Thymus (tissue), 14 donors: ENCODE results near the gene UBTD1. TPM values are rescaled to one million over a fixed set of nuclear protein-coding genes. Genes with fewer than 3 reads are reported as not detected.
A peak's percentile ranks its signal among the peaks of the same experiment; 100 is the strongest.

Source experiments
- DNase-seq, 9 donors: peaks; one replicate each; pipeline ENCODE4 v3.0.0-alpha.2; 2013; ENCODE audit warnings: low spot score in 9 of 9, low read depth in 6 of 9, missing footprints in 1 of 9
- H3K27ac ChIP-seq, 2 donors: one replicate each; pipeline ENCODE4 v1.5.1; 2013; ENCODE audit warnings: control low read depth in 1 of 2, low read depth in 1 of 2, low read length in 1 of 2, mild to moderate bottlenecking in 1 of 2, moderate library complexity in 1 of 2
- H3K27me3 ChIP-seq, 2 donors: one replicate each; pipeline ENCODE4 v1.5.1; 2013; ENCODE audit warnings: low read length in 1 of 2; ENCODE audit not compliant: control insufficient read depth in 2 of 2, insufficient read depth in 1 of 2
- H3K36me3 ChIP-seq, 2 donors: one replicate each; pipeline ENCODE4 v1.5.1; 2013; ENCODE audit warnings: low read length in 1 of 2, mild to moderate bottlenecking in 1 of 2, moderate library complexity in 1 of 2; ENCODE audit not compliant: control insufficient read depth in 2 of 2, insufficient read depth in 2 of 2
- H3K4me1 ChIP-seq, 2 donors: one replicate each; pipeline ENCODE4 v1.5.1; 2013; ENCODE audit warnings: low read length in 2 of 2; ENCODE audit not compliant: control insufficient read depth in 2 of 2, insufficient read depth in 2 of 2
- H3K4me3 ChIP-seq, 2 donors: one replicate each; pipeline ENCODE4 v1.5.1; 2013; ENCODE audit warnings: low read length in 2 of 2, control low read depth in 1 of 2, mild to moderate bottlenecking in 1 of 2
- H3K9me3 ChIP-seq, 2 donors: one replicate each; pipeline ENCODE4 v1.5.1; 2013; ENCODE audit warnings: low read length in 1 of 2, mild to moderate bottlenecking in 1 of 2; ENCODE audit not compliant: control insufficient read depth in 2 of 2, insufficient read depth in 1 of 2
- WGBS: extraction: QIAGEN DNeasy Blood & Tissue Kit; methylation state at CpG from one replicate; pipeline ENCODE4 v1.1.7; 2013; 5-methylcytosine and 5-hydroxymethylcytosine counted together
- long read RNA-seq, 10 donors: transcript quantifications; one replicate each; lab custom pipeline, GENCODE V29; 2026
- polyA plus RNA-seq: library from polyadenylated mRNA; stranded (reverse); fragments of 200-250 nt; gene quantifications from one replicate; pipeline ENCODE4 v1.2.3, GENCODE V29; 2013
- total RNA-seq: library from RNA; stranded (reverse); fragments of 120-200 nt; gene quantifications from one replicate; pipeline ENCODE4 v1.2.4, GENCODE V29; 2013
- donor health status: healthy.

UBTD1 gene, protein sequence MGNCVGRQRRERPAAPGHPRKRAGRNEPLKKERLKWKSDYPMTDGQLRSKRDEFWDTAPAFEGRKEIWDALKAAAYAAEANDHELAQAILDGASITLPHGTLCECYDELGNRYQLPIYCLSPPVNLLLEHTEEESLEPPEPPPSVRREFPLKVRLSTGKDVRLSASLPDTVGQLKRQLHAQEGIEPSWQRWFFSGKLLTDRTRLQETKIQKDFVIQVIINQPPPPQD
- 2.5 TPM for total RNA-seq
- 7.8 TPM for polyA plus RNA-seq
- long read RNA-seq, donor 1: 0 reads
- long read RNA-seq, donor 2: 0 reads
- long read RNA-seq, donor 3, partial matches to known transcripts: 0 of 3 reads
- long read RNA-seq, donor 3, other reads (novel, unspliced or antisense): 0 of 3 reads
- long read RNA-seq, donor 4, partial matches to known transcripts: 0 of 1 reads
- long read RNA-seq, donor 4, other reads (novel, unspliced or antisense): 0 of 1 reads
- long read RNA-seq, donor 5, transcript UBTD1-201 (3 exons, 1,706 nt): major isoform, 5 of 5 reads
- long read RNA-seq, donor 5, partial matches to known transcripts: 0 of 5 reads
- long read RNA-seq, donor 5, other reads (novel, unspliced or antisense): 0 of 5 reads
- long read RNA-seq, donor 6, partial matches to known transcripts: 0 of 1 reads
- long read RNA-seq, donor 6, other reads (novel, unspliced or antisense): 0 of 1 reads
- long read RNA-seq, donor 7, partial matches to known transcripts: 0 of 2 reads
- long read RNA-seq, donor 7, other reads (novel, unspliced or antisense): 0 of 2 reads
- long read RNA-seq, donor 8, partial matches to known transcripts: 0 of 1 reads
- long read RNA-seq, donor 8, other reads (novel, unspliced or antisense): 0 of 1 reads
- long read RNA-seq, donor 9, partial matches to known transcripts: 0 of 1 reads
- long read RNA-seq, donor 9, other reads (novel, unspliced or antisense): 0 of 1 reads
- long read RNA-seq, donor 10, partial matches to known transcripts: 0 of 3 reads
- long read RNA-seq, donor 10, other reads (novel, unspliced or antisense): 0 of 3 reads

DNA sequence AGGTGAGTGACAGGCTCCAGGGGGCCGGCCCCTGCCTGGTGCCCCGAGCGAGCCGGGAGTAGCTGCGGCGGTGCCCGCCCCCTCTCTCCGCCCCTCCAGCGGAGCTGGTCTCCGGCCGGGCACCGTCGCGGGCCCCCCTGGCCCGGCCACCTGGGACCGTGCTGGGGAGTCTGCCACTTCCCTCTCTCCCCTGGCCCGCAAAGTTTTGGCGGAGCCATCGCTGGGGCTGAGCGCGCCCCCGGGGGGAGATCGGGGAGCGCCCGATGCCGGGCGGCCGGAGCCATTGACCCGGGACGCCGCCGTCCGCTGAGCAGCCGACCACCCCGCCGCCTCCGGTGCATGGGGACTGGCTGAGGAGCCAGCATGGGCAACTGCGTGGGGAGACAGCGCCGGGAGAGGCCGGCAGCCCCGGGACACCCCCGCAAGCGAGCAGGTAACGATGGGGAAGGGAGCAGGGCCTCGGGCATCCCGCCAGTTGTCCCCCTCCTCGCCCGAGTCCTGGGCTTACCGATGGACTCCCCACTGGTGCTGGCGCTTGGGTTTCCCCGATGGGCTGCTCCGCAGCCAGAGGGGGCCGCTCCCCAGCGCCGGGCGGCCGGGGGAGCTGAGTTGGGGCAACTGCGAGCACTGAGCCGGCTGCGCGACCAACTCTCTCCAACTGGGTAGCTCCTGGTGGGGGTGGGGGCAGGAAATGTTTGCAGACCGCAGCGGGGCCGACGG lies at the start of gene UBTD1:
Gene UBTD1, plus strand, starts transcription at position 84 of the 720 bp plus-strand sequence. Its CDS starts 280 bp downstream, at position 364.
- H3K4me1 ChIP-seq: peaks cover 14 to 30% of the 10 kb centered on the region in 2 donors
- H3K27ac ChIP-seq: peak within 1 kb of the TSS; percentile 97 to 99
- peaks cover 25 to 47% of the 10 kb centered on the region in 2 donors for H3K27me3 ChIP-seq
- WGBS: under 1% methylated on average over 66 of the region's 66 CpGs
- DNase-seq: peak in 5 of 9 donors; percentile 10 to 51 (median 24)
- H3K36me3 ChIP-seq: peaks cover 0 to 2% of the 10 kb centered on the region in 2 donors
- H3K4me3 ChIP-seq: peak within 1 kb of the TSS; percentile 94 to 100
- H3K9me3 ChIP-seq: peaks cover 0 to 4% of the 10 kb centered on the region in 2 donors

DNA sequence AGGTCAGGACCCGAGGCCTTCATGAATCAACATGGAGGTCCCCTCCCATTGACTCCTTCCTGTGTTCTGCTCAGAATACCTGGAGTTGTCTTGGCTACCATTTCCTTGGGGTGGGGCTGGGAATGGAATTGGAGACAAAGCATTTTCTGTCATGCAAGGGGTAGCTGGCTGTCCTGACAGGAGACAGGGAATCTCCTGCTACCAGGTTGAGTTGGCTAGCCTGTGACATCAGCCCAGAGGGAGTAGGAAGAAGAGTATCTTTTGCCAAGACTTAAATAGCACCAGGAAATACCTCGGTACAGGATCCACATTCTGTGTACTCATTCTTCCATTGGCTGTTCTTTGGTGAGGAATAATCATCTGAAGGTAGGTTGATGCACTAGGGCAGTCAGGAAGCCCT lies 47.9 kb upstream of the UBTD1 start:
- 97% methylated on average over 2 of the region's 2 CpGs for WGBS
- no peaks in the 10 kb centered on the region for H3K9me3 ChIP-seq
- H3K4me1 ChIP-seq: peaks cover 13% of the 10 kb centered on the region in 2 donors
- no peak overlapping the region for H3K4me3 ChIP-seq
- no peak for DNase-seq
- no peaks in the 10 kb centered on the region for H3K27me3 ChIP-seq
- H3K27ac ChIP-seq: no peak overlapping the region
- H3K36me3 ChIP-seq: peaks cover 27 to 36% of the 10 kb centered on the region in 2 donors

DNA sequence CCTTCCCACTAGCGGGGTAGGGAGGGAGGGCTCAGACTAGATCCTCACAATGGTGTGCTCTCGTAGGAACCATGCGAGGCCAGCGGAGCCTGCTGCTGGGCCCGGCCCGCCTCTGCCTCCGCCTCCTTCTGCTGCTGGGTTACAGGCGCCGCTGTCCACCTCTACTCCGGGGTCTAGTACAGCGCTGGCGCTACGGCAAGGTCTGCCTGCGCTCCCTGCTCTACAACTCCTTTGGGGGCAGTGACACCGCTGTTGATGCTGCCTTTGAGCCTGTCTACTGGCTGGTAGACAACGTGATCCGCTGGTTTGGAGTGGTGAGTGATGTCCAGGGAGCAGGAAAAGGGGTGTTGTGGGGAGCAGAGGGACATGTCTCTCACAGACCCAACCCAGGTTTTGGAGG lies 47.1 kb upstream of the UBTD1 start:
- Histone ChIP-seq H3K27ac (no peak overlapping the region), H3K9me3 (no peaks in the 10 kb centered on the region), H3K4me3 (no peak overlapping the region), H3K27me3 (no peaks in the 10 kb centered on the region), H3K4me1 (peaks cover 8 to 9% of the 10 kb centered on the region in 2 donors), H3K36me3 (peaks cover 30 to 43% of the 10 kb centered on the region in 2 donors)
- no peak for DNase-seq
- 98% methylated on average over 17 of the region's 17 CpGs for WGBS

DNA sequence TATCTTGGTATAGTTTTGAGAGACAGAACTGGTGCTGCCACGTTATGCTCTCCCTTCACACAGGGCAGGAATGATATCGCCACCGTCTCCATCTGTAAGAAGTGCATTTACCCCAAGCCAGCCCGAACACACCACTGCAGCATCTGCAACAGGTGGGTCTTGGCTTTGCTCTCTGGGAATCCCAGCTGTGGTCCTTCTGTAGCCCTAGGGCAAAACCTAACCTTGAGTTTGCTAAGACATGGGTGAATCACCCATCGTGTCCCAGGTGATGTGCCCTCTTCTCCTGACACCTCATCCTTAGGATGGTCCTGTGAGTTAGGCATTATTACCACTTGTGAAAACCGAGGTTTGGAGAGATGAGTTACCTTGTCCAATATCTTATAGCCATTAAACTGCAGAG lies 46.4 kb upstream of the UBTD1 start:
- Histone ChIP-seq H3K4me3 (no peak overlapping the region), H3K9me3 (no peaks in the 10 kb centered on the region), H3K27ac (no peak overlapping the region), H3K36me3 (peaks cover 37 to 50% of the 10 kb centered on the region in 2 donors), H3K4me1 (peaks cover under 1 to 2% of the 10 kb centered on the region in 2 donors), H3K27me3 (no peaks in the 10 kb centered on the region)
- no peak for DNase-seq
- 96% methylated on average over 6 of the region's 6 CpGs for WGBS

DNA sequence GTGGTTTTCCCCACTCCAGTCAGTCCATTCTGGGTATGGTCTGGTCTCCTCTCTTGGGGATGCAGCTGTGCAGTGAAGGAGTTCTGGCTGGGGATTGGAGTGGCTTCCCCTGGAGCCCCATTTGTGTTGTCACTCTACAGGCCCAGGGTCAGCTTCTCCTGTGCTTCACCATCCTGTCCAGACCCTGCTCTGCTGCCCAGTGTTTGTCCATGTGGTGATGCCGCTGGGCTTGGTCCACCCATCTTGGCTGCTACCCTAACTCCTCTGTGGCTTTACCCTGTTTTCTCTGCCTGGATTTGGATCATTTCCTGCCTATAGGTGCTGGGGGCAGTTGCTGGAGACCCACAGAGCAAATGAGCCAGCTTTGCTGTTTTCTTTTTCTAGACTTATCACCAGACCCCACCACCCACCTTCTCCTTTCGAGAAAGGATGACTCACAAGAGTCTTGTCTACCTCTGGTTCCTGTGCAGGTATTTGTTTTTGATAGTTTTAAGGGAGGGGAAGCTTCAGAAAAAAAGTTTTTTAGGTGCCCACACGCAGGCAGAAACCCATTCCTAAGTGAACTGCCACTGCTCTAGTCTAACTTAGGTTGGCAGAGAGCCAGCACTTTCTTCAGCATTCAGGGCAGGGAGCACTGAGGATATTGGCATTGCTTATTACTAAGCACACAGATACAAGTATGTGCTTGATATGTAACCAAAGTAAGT lies 44.2 kb upstream of the UBTD1 start:
- Histone ChIP-seq H3K4me3 (no peak overlapping the region), H3K4me1 (no peaks in the 10 kb centered on the region), H3K27me3 (no peaks in the 10 kb centered on the region), H3K36me3 (peaks cover 54 to 70% of the 10 kb centered on the region in 2 donors), H3K9me3 (no peaks in the 10 kb centered on the region), H3K27ac (peak overlapping the region in 1 of 2 donors; percentile 53)
- WGBS: 88% methylated on average over 3 of the region's 3 CpGs
- DNase-seq: no peak

DNA sequence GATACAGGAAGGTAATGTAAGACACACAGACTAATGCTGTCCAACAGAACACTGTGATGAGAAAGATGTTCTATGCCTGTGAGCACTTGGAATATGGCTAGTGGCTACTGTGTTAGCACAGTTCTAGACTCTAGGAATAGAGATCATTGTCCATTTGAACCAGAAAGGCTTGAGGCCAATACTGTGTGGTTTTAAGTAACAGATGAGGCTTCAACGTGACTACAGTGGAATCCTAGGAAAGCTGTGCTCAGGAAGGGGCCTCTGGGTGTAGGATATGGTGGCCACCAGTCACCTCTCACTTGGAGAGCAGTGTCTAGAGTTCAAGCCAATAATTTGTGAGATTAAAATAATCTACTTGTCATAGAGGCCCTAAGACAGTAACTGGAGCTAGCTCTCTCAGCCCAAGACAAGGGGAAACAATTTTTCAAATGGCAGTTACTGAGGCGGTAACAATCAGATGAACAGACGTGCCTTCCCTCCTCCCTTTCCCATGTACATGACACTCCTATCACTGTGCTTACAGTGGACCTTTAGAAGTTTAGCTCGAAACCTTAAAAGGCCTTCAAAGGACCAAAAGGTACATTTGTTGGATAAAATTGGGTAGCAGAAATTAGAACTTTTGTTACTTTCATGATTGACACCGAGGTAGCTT lies 42.6 kb upstream of the UBTD1 start:
- H3K4me1 ChIP-seq: no peaks in the 10 kb centered on the region
- whole genome bisulfite sequencing: 85% methylated on average over 5 of the region's 5 CpGs
- H3K27ac ChIP-seq: no peak overlapping the region
- DNase-seq: no peak
- no peaks in the 10 kb centered on the region for H3K9me3 ChIP-seq
- H3K27me3 ChIP-seq: no peaks in the 10 kb centered on the region
- no peak overlapping the region for H3K4me3 ChIP-seq
- H3K36me3 ChIP-seq: peaks cover 69 to 79% of the 10 kb centered on the region in 2 donors

DNA sequence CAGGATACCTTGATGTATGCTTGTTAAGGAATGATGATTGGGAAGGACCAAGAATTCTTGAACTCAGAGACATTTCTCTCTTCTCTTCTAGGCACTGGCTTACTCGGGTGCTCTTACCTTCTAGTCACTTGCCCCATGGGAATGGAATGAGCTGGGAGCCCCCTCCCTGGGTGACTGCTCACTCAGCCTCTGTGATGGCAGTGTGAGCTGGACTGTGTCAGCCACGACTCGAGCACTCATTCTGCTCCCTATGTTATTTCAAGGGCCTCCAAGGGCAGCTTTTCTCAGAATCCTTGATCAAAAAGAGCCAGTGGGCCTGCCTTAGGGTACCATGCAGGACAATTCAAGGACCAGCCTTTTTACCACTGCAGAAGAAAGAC lies 42.0 kb upstream of the UBTD1 start:
- Histone ChIP-seq H3K27ac (no peak overlapping the region), H3K4me3 (no peak overlapping the region), H3K4me1 (no peaks in the 10 kb centered on the region), H3K9me3 (no peaks in the 10 kb centered on the region), H3K27me3 (no peaks in the 10 kb centered on the region), H3K36me3 (peaks cover 70 to 81% of the 10 kb centered on the region in 2 donors)
- no peak for DNase-seq
- WGBS: 93% methylated on average over 3 of the region's 3 CpGs

DNA sequence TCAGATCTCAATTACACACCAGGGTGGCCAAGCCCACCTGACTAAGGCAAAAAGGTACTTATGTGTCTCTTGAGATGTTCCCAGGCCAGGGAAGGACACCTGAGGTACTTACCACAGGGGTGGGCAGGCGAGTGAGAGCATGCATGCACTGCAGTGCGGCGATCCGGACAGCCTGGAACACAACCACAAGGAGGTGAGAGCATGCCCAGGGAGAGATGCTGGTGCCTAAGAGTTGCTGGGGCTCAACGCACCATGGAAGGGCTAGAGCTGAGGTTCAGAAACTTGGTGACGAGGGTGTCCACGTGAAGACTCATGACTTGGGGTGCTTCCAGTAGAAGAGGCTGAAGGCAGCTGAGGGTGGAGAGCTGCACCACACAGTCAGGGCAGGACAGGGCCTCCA lies 39.6 kb upstream of the UBTD1 start:
- H3K4me1 ChIP-seq: no peaks in the 10 kb centered on the region
- H3K4me3 ChIP-seq: no peak overlapping the region
- no peaks in the 10 kb centered on the region for H3K9me3 ChIP-seq
- H3K27me3 ChIP-seq: no peaks in the 10 kb centered on the region
- DNase-seq: no peak
- H3K36me3 ChIP-seq: peaks cover 69 to 88% of the 10 kb centered on the region in 2 donors
- no peak overlapping the region for H3K27ac ChIP-seq
- WGBS: 96% methylated on average over 7 of the region's 7 CpGs
